OCI-LY3 (cell line): ENCODE results near the gene RNF11.
"Not testable (repeated sequence)": the region's sequence is repeated elsewhere in the genome, so short reads cannot be mapped to it uniquely, and the experiment has no call there.

Experiments used
- H2AFZ ChIP-seq: fragments of 200-600, 300-600 bp; shearing (Covaris generic); 2 replicates; pipeline ENCODE4 v1.6.0; 2014; ENCODE audit warnings: antibody characterized with exemption, low read depth, low read length
- H3K27ac ChIP-seq: fragments of 200-600, 300-600 bp; sonication (generic); 2 replicates; pipeline ENCODE4 v1.5.1; 2014; ENCODE audit warnings: mild to moderate bottlenecking, low read length, moderate library complexity, mixed read lengths
- H3K27me3 ChIP-seq: fragments of 200-600, 300-600 bp; sonication (generic); 2 replicates; pipeline ENCODE4 v1.6.1; 2014; ENCODE audit warnings: low read depth, low read length, mixed read lengths
- H3K36me3 ChIP-seq: fragments of 200-600, 300-600 bp; sonication (generic); replicated peaks from 2 replicates; pipeline ENCODE3; 2014; ENCODE audit warnings: low read depth, low read length, mixed read lengths
- H3K4me1 ChIP-seq: fragments of 300-600, 200-600 bp; sonication (generic); 2 replicates; pipeline ENCODE4 v1.6.1; 2014; ENCODE audit warnings: low read length, mixed read lengths
- H3K4me2 ChIP-seq: fragments of 200-600, 300-600 bp; sonication (generic); 2 replicates; pipeline ENCODE4 v1.6.1; 2014; ENCODE audit warnings: low read length, mixed read lengths
- H3K4me3 ChIP-seq: fragments of 300-600, 200-600 bp; sonication (generic); 2 replicates; pipeline ENCODE4 v1.5.1; 2014; ENCODE audit warnings: antibody characterized with exemption, mild to moderate bottlenecking, low read length, moderate library complexity
- H3K79me2 ChIP-seq: fragments of 300-600, 200-600 bp; shearing (Covaris generic); 2 replicates; pipeline ENCODE4 v1.6.1; 2014; ENCODE audit warnings: mild to moderate bottlenecking, low read length, mixed read lengths
- H3K9ac ChIP-seq: fragments of 300-600, 200-600 bp; shearing (Covaris generic); 2 replicates; pipeline ENCODE4 v1.6.0; 2014; ENCODE audit warnings: mild to moderate bottlenecking, low read length, moderate library complexity
- H3K9me3 ChIP-seq: fragments of 200-600, 300-600 bp; shearing (Covaris generic); 2 replicates; pipeline ENCODE4 v1.6.1; 2014; ENCODE audit warnings: low read length, mixed read lengths; ENCODE audit not compliant: insufficient read depth
- H4K20me1 ChIP-seq: fragments of 200-600, 300-600 bp; sonication (generic); 2 replicates; pipeline ENCODE4 v1.6.1; 2016; ENCODE audit warnings: low read length, mixed read lengths; ENCODE audit not compliant: insufficient read depth
- EZH2phosphoT487 ChIP-seq: fragments of 200-600 bp; shearing (Covaris generic); IDR thresholded peaks from 2 replicates; pipeline ENCODE4 v1.6.1; 2018; ENCODE audit warnings: antibody characterized with exemption, mixed run types, low read depth
- TF ChIP-seq, protein P1 (sequence below): fragments of 200-600, 300-600 bp; sonication (generic); IDR thresholded peaks from 2 replicates; pipeline ENCODE4 v1.5.1; 2014; ENCODE audit warnings: antibody characterized with exemption, low read length, low read depth

The RNF11 gene

DNA sequence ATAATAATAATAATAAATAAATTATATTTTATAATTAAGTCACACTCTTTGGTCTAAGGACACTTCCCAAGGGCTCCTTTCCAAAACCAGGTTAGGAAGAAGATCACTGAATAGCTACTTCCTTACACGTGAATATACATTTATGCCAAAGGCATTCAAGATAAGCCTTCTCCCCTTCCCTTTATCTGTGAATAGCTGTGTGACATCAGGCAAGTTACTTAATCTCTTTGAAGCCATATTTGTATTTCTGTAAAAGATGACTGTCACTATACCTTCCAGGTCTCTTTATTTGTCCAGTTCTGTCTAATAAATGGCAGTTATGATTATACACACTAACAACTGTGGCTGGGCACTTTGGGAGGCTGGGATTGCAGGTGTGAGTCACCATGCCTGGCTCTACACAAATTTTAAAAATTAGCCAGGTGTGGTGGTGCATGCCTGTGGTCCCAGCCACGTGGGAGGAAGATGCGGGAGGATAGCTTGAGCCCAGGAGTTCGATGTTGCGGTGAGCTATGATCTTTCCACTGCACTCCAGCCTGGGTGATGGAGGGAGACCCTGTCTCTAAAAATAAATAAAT is 5.5 kb upstream of the RNF11 start:
- H3K79me2 ChIP-seq = no peaks in the 10 kb centered on the region
- no peak for TF ChIP-seq EZH2phosphoT487
- peaks cover 9% of the 10 kb centered on the region for H3K27me3 ChIP-seq
- H3K4me3 ChIP-seq = no peak overlapping the region
- no peak overlapping the region for H3K27ac ChIP-seq
- no peak overlapping the region for H3K9ac ChIP-seq
- no peak overlapping the region for H3K4me2 ChIP-seq
- H4K20me1 ChIP-seq = peaks cover 7% of the 10 kb centered on the region
- H3K4me1 ChIP-seq = peaks cover 16% of the 10 kb centered on the region
- H3K9me3 ChIP-seq = no peaks in the 10 kb centered on the region
- H2AFZ ChIP-seq = no peak overlapping the region
- H3K36me3 ChIP-seq = no peaks in the 10 kb centered on the region

DNA sequence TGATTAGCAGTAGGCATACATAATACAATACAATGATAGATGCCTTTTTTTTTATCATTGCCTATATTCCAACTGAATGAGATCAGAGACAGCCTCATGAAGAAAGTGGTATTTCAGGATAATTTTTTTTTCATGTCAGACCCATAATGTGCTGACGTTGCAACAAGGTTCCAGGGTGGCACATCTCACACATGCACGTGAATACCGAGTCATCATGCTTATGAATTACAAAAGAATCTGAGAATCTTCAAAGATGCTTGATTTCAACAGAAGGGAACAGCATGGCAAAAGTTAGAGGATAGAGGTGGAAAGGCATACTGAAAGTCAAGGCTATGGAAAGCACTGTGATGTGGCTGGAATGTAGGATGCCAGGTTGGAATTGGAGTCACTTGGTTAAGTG is 5.0 kb upstream of the RNF11 start:
- Histone ChIP-seq H3K9ac (no peak overlapping the region), H3K9me3 (no peaks in the 10 kb centered on the region), H3K4me2 (no peak overlapping the region), H3K36me3 (no peaks in the 10 kb centered on the region), H3K27ac (no peak overlapping the region), H3K27me3 (peaks cover 9% of the 10 kb centered on the region), H3K4me3 (no peak overlapping the region), H2AFZ (no peak overlapping the region), H3K4me1 (peaks cover 17% of the 10 kb centered on the region), H4K20me1 (peaks cover 7% of the 10 kb centered on the region), H3K79me2 (no peaks in the 10 kb centered on the region)
- TF ChIP-seq EZH2phosphoT487 = no peak
- TF ChIP-seq, protein P1, sequence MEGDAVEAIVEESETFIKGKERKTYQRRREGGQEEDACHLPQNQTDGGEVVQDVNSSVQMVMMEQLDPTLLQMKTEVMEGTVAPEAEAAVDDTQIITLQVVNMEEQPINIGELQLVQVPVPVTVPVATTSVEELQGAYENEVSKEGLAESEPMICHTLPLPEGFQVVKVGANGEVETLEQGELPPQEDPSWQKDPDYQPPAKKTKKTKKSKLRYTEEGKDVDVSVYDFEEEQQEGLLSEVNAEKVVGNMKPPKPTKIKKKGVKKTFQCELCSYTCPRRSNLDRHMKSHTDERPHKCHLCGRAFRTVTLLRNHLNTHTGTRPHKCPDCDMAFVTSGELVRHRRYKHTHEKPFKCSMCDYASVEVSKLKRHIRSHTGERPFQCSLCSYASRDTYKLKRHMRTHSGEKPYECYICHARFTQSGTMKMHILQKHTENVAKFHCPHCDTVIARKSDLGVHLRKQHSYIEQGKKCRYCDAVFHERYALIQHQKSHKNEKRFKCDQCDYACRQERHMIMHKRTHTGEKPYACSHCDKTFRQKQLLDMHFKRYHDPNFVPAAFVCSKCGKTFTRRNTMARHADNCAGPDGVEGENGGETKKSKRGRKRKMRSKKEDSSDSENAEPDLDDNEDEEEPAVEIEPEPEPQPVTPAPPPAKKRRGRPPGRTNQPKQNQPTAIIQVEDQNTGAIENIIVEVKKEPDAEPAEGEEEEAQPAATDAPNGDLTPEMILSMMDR = no peak

DNA sequence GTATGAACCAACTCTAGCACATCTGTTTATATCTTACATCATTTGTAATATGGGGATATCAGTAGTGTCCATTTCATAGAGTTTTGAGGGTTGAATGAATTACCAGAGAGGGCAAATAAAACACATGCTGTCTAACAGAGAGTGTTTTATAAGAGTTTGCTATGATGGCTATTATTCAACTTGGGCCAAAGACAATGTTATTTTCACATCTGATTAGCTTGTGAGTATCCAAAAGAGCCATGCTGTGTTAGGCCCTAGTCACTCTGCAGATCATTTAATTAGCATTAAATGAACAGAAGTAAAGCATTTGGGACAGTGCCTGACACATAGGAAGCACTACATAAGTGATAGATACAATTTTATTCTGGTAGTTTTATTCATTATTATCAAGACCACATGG is 4.2 kb upstream of the RNF11 start:
- H3K4me3 ChIP-seq = no peak overlapping the region
- peaks cover 17% of the 10 kb centered on the region for H3K4me1 ChIP-seq
- H2AFZ ChIP-seq = no peak overlapping the region
- H3K36me3 ChIP-seq = no peaks in the 10 kb centered on the region
- H3K9me3 ChIP-seq = no peaks in the 10 kb centered on the region
- peaks cover 7% of the 10 kb centered on the region for H4K20me1 ChIP-seq
- H3K27me3 ChIP-seq = peaks cover 9% of the 10 kb centered on the region
- no peak overlapping the region for H3K4me2 ChIP-seq
- TF ChIP-seq EZH2phosphoT487 = no peak
- TF ChIP-seq, protein P1 = no peak
- H3K79me2 ChIP-seq = peaks cover 4% of the 10 kb centered on the region
- H3K27ac ChIP-seq = no peak overlapping the region
- H3K9ac ChIP-seq = no peak overlapping the region

DNA sequence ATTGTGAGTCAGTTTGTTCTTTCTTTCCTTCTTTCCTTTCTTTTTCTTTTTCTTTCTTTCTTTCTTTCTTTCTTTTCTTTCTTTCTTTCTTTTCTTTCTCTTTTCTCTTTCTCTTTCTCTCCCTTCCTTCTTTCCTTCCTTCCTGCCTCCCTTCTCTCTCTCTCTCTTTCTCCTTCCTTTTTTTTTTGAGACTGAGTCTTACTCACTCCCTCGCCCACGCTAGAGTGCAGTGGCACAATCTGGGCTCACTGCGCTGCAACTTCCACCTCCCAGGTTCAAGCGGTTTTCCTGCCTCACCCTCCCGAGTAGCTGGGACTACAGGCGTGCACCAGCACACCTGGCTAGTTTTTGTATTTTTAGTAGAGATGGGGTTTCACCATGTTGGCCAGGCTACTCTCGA is 1.8 kb upstream of the RNF11 start:
- H3K9ac ChIP-seq, H2AFZ ChIP-seq, H3K27me3 ChIP-seq, H3K9me3 ChIP-seq, H3K27ac ChIP-seq, H3K36me3 ChIP-seq: not testable (repeated sequence)
- Histone ChIP-seq H3K4me2 (peak overlapping the region; percentile 92), H4K20me1 (peaks cover 14% of the 10 kb centered on the region), H3K79me2 (peaks cover 20% of the 10 kb centered on the region), H3K4me3 (peak overlapping the region; percentile 95), H3K4me1 (peaks cover 23% of the 10 kb centered on the region)

DNA sequence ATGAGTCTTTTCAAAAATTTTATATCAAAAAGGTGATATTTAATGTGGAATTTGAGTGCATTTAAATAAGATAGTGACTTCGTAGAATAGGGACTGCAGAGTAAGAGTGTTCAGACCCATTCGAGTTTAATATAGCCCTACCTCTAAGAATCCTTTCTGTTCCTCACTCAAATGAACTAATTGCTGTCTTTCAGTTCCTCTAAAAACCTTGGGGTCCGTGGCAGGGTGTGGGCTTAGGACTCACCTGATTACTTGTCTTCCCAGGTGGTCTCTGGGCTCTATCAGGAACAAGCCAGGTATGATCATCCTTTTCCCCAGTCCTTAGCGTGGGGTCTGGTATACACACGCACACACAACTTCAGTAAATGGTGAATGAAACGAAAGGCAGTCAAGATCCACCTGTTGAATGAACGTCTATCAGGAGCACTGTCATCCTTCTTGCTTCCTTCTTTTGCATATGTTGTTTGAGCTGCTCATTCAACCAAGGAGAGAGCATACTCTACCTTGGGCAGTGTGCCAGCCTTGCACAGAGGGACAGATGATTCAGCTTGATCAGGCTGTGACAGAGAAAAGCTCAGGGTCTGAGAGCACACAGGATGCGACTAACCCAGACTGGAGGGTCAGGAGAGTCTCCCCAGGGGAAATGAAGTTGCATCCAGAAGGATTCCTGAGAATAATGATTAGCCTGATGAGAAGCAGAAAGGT is 1.2 kb upstream of the RNF11 start:
- Histone ChIP-seq H3K9me3 (no peaks in the 10 kb centered on the region), H3K27ac (no peak overlapping the region), H3K27me3 (peaks cover 9% of the 10 kb centered on the region), H3K79me2 (peaks cover 22% of the 10 kb centered on the region), H2AFZ (no peak overlapping the region), H3K36me3 (no peaks in the 10 kb centered on the region), H4K20me1 (peaks cover 14% of the 10 kb centered on the region), H3K4me3 (peak overlapping the region; percentile 95), H3K4me2 (peak overlapping the region; percentile 92), H3K4me1 (peaks cover 23% of the 10 kb centered on the region), H3K9ac (no peak overlapping the region)
- TF ChIP-seq, protein P1 = no peak
- no peak for TF ChIP-seq EZH2phosphoT487
